ENCODE data around the gene HNRNPA3. TPM values are rescaled to one million over a fixed set of nuclear protein-coding genes. Genes with fewer than 3 reads are reported as not detected.
"Not testable (repeated sequence)": the region's sequence is repeated elsewhere in the genome, so short reads cannot be mapped to it uniquely, and the experiment has no call there.

HNRNPA3 gene
- total RNA-seq: 39.4 and 78.7 TPM in 2 replicates

DNA sequence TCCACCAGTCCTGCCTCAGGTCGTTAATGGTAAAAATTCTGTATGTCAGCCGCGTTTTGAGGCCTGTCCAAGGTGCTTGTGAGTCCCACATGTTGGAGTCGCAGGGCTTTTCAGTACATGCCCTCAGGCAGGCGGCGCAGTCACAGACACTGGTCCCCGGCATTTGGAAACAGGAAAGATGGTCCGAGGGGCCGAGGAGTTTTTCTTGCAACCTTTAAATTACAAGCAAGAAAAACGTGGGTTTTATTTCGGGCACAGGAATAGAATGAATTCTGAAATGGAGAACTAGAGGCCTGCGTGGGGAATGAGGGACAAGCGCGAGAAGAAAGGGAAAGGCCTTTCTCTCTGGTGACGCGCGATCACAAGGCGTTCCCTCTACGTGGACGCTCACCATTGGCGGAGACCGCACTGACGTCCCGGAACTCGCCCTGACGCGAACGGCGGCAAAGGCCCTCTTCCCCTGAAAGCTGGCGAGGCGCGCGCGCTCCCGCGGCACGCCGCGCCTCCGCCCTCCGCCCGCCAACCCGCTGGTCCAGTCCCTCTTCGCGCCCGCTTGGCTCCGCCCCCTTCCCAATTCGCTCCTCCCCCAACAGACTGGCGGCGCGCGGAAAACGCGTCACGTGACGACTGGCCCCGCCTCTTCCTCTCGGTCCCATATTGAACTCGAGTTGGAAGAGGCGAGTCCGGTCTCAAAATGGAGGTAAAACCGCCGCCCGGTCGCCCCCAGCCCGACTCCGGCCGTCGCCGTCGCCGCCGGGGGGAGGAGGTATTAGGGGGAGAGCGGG lies at the start of gene HNRNPA3:
HNRNPA3 (plus strand) TSS at position 689 of the 785 bp plus-strand sequence; CDS start at position 695, 6 bp downstream.
- peak; percentile 95 for DNase-seq (ENCODE audit: low read depth)

- no peak for DNase-seq (ENCODE audit: low read depth)
Measured at GRCh38 chr2:177164131-177164530, 48.5 kb upstream of the HNRNPA3 start.

GRCh38 chr2:177164584-177165052 lies 48.0 kb upstream of the HNRNPA3 start:
- DNase-seq (ENCODE audit: low read depth): peak; percentile 74

DNA sequence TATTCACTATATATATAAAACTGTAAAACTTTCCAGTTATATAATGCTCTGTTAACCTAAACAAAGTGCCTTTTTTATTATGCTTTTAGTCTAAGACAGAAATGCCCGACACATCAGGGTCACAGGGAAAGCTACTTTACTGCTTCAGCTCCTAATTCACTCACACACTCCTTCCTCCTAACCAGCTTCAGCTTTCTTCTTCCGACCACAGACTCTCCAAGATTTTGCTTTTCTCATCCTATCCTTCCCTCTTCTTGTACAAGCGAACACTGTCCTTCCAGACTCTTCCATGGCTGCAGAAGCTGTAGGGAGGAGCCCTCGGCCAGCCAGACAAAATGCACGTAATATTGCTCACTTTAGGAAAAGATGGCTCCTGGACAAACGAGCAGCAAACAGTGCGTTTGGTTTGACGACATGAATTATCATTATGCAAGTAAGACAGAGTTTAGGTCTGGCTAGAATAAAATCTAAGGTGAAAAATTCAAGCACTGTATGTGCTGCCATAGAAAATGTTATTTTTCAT lies 47.5 kb upstream of the HNRNPA3 start:
- DNase-seq (ENCODE audit: low read depth): peak; percentile 47

- peak; percentile 78 for DNase-seq (ENCODE audit: low read depth)
Measured at GRCh38 chr2:177165721-177166711, 46.6 kb upstream of the HNRNPA3 start.

GRCh38 chr2:177169810-177170514 lies 42.6 kb upstream of the HNRNPA3 start:
- DNase-seq (ENCODE audit: low read depth): no peak

DNA sequence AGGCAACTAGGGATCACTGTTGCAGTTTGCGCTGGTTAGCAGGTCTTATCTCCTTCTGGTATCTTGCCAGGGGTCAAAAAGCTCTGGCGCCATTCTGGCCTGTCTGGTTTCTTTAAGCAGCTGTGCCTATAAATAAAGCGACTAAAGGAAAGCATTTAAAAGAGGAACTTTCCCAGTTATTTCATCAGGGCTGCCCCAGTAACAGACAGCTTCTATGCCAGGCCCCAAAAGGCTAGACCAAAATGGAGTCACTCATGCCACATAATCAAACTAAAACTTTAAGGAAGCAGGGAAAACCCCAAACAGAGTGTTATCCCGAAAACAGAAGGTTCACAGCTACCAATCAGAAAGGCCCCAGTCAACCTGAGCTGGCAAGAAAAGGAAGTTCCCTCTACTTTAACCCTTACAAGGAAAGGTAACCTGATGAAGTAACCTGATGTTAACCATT lies 41.2 kb upstream of the HNRNPA3 start:
- no peak for DNase-seq (ENCODE audit: low read depth)

DNA sequence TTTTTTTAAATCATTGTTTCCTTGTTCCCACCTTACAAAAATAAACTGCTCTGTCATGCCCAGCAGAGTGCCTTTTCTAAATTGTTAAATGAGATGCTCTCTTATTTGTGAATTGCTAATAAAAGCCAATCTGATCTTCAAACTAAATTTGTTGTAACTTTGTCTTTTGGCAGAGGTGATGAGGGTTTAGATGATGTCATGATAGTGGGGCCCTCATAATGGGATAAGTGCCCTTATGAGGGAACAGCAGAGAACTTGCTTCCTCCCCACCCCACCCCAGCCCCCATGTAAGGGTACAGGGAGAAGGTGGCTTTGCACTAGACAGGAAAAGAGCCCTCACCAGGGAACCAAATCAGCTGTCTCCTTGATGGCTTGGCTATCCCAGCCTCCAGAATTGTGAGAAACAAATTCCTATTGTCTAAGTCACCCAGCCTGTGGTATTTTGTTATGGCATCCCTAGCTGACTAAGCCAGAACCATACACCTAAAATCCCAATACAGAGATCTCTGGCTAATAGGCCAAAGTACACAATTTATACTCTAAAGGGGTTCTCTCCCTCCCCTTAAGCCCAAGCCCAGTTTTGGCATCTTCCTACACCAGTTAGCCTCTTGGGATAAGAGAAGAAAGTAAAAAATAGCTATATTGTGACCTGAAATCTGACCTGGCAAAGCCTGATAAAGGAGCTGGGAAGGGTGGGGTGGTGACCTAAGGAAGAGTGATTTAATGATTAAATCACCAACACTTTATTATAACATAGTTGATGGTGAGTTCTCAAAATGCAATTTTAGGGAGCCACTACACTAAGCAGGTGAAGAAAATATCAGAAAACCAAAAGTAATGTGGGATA lies 40.3 kb upstream of the HNRNPA3 start:
- DNase-seq (ENCODE audit: low read depth): peak; percentile 91

GRCh38 chr2:177174486-177174885 lies 38.1 kb upstream of the HNRNPA3 start:
- DNase-seq (ENCODE audit: low read depth): no peak

DNA sequence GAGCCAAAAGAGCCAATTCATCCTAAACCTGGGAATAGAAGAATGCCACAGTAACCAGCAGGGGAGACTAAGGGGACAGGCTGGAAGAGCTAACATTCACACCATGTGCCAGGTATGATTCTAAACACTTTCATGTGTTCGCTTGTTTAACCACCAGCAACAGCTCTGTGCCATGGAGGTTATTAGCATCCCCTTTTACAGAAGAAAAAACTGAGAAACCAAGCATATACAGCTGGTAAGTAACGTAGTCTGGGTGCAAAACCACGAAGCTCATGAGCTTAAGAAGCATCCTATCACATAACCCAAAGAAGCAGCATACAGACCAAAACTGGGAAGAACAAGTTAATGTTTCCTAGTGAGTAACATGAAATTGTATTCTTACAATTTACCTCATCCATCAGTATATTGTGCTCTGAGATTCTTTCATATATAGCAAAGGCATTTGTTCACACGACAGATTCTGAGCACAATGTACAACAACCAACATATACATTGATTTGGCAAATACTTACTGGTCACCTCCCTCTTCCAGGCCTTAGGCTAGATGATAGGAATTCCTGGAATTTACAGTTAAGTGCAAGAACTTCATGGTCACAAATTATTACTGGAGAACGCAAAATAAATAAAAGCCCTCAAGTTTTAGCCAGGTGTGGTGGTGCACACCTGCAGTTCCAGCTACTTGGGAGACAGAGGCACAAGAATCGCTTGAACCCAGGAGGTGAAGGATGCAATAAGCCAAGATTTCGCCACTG lies 36.5 kb upstream of the HNRNPA3 start:
- DNase-seq (ENCODE audit: low read depth): no peak

- DNase-seq (ENCODE audit: low read depth): no peak
Measured at GRCh38 chr2:177178797-177179196, 33.8 kb upstream of the HNRNPA3 start.

DNA sequence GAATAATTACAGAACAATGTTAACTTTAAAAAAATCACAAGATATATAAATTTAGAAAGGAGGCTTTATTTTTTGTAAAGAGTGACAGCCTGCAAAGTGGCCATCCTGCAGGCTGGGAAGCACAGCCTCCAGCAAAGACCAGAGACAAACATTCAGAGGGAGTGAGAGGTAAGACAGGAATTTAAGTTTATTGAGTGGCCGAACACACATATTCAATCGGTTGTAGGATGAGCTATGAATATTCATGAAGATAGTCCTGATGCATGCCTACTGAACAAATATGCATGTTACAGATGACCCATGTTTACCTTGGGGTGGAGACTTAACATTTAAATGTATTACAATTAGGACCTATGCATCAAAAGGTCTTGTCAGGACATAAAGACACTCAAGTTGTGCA lies 33.4 kb upstream of the HNRNPA3 start:
- no peak for DNase-seq (ENCODE audit: low read depth)

DNA sequence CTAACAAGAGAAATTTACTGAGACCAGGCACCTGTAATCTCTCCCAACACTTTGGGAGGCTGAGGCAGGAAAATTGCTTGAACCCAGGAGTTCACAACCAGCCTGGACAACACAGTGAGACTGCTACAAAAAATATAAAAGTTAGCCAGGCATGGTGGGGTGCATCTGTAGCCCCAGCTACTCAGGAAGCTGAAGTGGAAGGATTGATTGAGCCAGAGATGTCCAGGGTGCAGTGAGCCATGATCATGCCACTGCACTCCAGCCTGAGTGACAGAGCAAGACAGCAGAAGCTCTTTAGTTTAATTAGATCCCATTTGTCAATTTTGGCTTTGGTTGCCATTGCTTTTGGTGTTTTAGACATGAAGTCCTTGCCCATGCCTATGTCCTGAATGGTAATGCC lies 32.9 kb upstream of the HNRNPA3 start:
- DNase-seq (ENCODE audit: low read depth): not testable (repeated sequence)

DNA sequence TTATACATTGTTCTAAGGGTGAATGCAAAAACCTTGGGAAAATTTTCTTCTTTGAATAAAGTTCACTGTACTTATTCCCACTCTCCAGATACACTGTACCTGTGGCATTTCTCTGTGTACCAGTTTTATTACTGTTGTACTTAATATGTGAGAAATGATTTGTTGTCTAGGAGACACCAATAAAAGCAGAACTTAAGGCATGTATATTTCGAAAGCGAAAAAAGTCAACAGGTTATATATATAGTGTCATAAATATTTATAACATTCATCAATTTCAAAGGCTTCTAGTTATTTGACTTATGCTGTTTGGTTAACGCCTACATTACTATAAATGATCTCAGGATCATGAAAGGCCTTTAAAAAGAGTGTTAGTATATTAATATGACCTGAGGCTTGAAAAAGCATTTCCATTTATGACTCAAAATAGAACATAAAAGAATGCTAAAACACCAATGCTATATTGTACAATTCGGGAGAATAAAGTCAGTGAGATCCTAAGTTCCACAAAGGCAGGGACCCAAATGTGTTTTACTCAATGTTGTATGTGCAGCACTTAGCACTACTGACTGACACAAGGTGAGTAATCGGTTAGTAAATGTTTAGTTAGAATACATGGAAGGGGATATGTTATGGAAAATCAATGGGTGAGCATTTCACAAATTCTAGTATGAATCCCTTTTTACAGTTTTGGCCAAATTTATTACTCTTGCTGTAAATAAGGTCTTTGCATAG lies 32.2 kb upstream of the HNRNPA3 start:
- DNase-seq (ENCODE audit: low read depth): no peak

DNA sequence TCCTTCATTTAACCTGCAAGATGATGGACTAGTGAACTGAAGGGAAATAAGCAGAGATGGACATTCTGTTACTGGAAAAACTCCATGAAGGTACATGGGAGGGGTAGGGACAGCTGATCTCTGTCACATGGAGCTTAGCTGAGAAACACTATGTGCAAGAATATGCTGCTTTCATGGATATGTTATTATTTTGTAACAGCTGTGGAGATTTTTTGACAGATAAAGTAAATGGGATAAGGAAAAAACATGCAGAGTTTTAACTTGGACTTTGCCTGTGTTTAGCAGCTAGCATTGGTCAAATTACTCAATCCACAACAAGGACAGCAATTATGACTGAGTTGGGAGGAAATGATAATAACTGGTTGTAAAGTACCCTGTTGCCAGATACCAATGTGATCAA lies 28.7 kb upstream of the HNRNPA3 start:
- DNase-seq (ENCODE audit: low read depth): no peak

DNA sequence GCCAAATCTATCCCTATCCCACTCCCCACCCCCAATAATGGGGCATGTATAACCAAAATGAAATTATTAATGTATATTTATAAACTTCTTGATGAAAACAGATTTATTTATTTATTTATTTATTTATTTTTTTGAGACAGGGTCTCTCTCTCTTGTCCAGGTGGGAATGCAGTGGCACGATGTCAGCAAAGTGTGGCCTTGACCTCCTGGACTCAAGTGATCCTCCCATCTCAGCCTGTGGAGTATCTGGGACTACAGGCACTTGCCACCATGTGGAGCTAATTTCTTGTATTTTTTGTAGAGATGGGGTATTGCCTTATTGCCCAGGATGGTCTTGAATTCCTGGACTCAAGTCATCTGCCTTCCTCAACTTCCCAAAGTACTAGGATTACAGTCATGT lies 28.0 kb upstream of the HNRNPA3 start:
- DNase-seq (ENCODE audit: low read depth): no peak

GRCh38 chr2:177186038-177186437 lies 26.6 kb upstream of the HNRNPA3 start:
- DNase-seq (ENCODE audit: low read depth): not testable (repeated sequence)

GRCh38 chr2:177187631-177188312 lies 24.8 kb upstream of the HNRNPA3 start:
- peak; percentile 84 for DNase-seq (ENCODE audit: low read depth)

Measured in renal cortical epithelial cell (primary cell).